Stomach smooth muscle (tissue), 2 donors: ENCODE data around the gene C2orf66.

Source experiments
- H3K27ac ChIP-seq: one replicate; pipeline ENCODE4 v1.7.0; 2013; ENCODE audit warnings: mild to moderate bottlenecking, low read length, inconsistent platforms
- H3K27me3 ChIP-seq, 2 donors: one replicate each; pipeline ENCODE4 v1.7.0; 2013; ENCODE audit warnings: low read length in 2 of 2; ENCODE audit not compliant: insufficient read depth in 2 of 2, control insufficient read depth in 1 of 2
- H3K36me3 ChIP-seq, 2 donors: one replicate each; pipeline ENCODE4 v1.7.0; 2013; ENCODE audit warnings: low read length in 2 of 2; ENCODE audit not compliant: control insufficient read depth in 2 of 2, insufficient read depth in 2 of 2
- H3K4me1 ChIP-seq: one replicate; pipeline ENCODE4 v1.7.0; 2013; ENCODE audit warnings: low read length; ENCODE audit not compliant: control insufficient read depth, insufficient read depth
- H3K4me3 ChIP-seq, 2 donors: one replicate each; pipeline ENCODE4 v1.7.0; 2013; ENCODE audit warnings: low read length in 2 of 2
- H3K9ac ChIP-seq, 2 donors: one replicate each; pipeline ENCODE4 v1.7.0; 2013; ENCODE audit warnings: low read length in 2 of 2, mild to moderate bottlenecking in 1 of 2
- H3K9me3 ChIP-seq, 2 donors: one replicate each; pipeline ENCODE4 v1.7.0; 2013; ENCODE audit warnings: low read length in 2 of 2; ENCODE audit not compliant: control insufficient read depth in 2 of 2
- donor health status: healthy.
- donor health status: Pancreatic carcinoma.

Gene C2orf66

DNA sequence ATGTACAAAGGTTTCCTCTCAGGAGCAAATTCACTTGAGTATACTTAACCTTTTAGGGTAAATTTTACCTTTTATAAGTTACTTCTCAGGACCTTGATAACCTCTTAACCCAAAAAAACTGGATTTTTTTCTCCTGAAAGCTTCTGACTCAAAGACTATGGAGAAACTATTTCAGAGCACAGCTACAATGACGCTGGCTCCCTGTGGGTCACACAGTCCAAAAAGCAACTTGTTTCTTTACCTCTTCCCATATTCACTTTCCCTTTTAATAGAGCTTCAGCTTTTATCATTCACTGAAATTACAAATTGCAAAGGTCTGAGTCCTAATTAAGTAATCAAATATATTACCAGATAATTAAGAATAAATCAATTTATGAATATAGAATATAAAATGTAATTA is 42.1 kb downstream of the C2orf66 start:
- Histone ChIP-seq H3K36me3 (peaks cover 17 to 22% of the 10 kb centered on the region in 2 donors), H3K27me3 (no peaks in the 10 kb centered on the region), H3K9ac (no peak overlapping the region), H3K4me3 (no peak overlapping the region), H3K4me1 (no peaks in the 10 kb centered on the region), H3K27ac (no peak overlapping the region), H3K9me3 (no peaks in the 10 kb centered on the region)

DNA sequence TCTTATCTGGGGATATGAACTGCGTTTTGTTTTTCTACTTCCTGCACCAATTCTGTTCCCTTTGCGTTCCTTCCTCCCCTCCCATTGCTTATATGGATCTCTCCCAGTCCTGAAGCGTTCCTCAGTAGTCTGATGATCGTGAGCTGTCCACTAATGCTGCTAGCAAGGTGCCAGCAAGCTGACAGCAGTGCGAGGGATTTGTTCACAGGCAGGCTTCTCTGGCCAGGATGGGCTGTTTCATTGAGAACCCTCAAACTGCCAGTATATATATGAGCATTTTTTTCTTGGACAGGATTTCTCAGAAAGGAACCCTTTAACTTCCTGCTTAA is 49.8 kb downstream of the C2orf66 start:
- H3K9ac ChIP-seq: no peak overlapping the region
- H3K9me3 ChIP-seq: no peaks in the 10 kb centered on the region
- no peaks in the 10 kb centered on the region for H3K27me3 ChIP-seq
- peaks cover 2 to 3% of the 10 kb centered on the region in 2 donors for H3K36me3 ChIP-seq
- H3K4me1 ChIP-seq: no peaks in the 10 kb centered on the region
- H3K4me3 ChIP-seq: no peak overlapping the region
- no peak overlapping the region for H3K27ac ChIP-seq

DNA sequence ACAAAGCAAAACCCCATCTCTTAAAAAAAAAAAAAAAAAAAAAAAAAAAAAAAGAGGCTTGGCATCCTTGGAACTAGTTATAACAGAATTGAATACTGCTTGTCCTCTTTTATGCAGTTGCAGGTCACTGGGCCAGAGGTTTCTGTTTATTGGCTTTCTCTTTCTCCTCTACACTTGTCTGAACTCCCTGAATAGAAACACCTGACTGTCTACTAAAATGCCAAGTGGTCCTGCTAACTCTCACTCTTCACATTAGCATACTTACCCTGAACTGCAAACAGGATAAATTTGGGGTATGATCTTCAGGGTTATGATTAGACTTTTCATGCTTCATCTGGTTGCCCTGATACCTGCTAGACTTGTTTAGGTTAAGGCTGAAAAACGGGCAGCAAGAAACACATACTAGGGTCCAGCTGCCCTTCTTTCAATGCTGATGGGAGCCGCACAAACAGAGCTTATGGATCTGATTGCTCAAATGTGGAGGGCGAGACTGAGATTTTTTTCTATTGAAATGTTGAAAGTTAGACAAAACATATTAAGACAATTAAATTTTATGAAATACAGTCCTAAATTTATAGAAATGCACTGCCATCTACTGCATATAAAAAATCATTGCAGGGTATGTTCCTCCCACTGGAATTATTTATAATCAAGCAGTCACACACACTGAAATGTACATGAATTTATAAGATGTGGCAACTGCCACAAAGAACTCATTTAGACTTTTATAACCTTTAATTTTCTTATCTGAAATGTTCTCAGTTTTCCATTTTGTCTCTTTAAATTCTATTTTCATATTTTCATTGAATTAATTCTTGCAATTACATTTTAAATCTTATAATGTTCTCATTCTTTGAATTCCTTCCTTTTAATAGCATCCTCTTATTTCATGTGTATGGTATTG is 50.4 kb downstream of the C2orf66 start:
- no peaks in the 10 kb centered on the region for H3K27me3 ChIP-seq
- no peak overlapping the region for H3K9ac ChIP-seq
- no peaks in the 10 kb centered on the region for H3K4me1 ChIP-seq
- H3K27ac ChIP-seq: no peak overlapping the region
- H3K9me3 ChIP-seq: no peaks in the 10 kb centered on the region
- H3K4me3 ChIP-seq: no peak overlapping the region
- no peaks in the 10 kb centered on the region for H3K36me3 ChIP-seq
